Left hindlimb (tissue), 1 donor: ENCODE data around the gene FERMT1.
"Not testable (repeated sequence)": the region's sequence is repeated elsewhere in the genome, so short reads cannot be mapped to it uniquely, and the experiment has no call there.

Experiments
- DNase-seq: peaks from one replicate; pipeline ENCODE4 v3.0.0-alpha.2; 2018

FERMT1 gene

DNA sequence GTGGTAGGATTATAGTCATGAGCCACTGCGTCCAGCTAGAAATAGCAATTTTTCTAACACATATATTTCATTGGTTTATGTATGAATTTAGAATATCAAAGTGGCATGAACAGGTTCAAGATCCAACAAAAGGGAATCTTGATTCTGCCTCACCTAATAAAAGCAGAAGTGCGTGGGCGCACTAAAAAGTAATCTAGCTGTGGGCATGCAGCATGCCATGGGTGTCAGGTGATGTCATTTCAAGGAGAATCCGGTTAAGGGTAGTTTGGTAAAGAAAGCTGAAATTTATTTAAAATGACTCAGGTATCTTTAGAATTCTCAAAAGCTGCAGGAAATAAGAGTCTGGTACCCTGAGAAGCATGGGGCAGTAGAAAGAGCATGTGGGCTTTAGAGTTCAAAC is 86.6 kb downstream of the FERMT1 start:
- DNase-seq: no peak

DNA sequence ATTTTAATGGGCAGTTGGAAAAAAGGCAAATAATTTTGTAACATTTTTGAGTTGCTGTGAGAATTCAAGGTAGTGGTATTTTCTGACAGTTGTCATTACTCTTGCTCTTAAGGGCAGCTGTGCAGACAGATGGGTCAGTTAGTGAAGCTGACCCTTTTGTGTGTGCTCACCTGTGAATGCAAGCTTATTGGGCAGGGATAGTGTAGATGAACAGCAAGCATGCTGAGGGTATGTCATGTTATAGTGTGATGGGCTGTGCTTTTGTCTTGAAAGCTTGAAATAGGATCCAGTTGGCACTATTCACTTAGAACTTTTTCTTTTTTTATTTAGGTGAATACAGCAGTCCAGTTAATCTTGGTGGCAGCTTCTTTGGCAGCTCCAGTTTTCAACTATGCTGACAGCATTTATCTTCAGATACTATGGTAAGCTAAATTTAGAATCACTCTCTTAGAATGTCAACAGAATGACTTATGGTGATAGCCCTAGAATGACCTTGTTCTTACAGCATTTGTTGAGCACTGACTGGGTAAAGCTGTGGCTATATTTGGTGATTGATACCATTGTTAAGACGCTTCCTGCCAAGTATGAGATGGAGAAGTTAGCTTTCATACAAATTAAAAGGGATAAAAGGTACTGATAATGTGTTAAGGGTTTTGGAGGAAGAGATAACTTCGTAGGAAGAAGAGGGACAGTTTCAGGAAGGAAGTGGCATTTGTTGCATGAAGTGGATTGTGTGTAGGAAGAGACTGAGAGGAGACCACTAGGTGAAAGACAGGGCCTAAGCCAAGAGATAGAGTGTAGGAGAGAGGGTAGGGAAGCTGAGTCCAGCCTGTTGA is 88.5 kb downstream of the FERMT1 start:
- no peak for DNase-seq

DNA sequence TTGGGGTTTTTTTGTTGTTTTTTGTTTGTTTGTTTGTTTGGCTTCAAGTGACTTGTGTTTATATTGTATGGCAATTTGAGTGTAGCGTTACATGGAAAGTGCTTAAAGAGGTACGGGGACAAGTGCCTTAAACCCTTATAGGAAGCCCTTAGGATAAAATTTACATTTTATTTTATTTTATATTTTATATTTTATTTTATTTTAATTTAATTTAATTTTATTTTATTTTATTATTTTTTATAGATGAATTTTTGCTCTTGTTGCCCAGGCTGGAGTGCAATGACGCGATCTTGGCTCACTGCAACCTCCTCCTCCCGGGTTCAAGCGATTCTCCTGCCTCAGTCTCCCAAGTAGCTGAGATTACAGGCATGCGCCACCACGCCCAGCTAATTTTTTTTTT is 89.9 kb downstream of the FERMT1 start:
- DNase-seq: not testable (repeated sequence)

DNA sequence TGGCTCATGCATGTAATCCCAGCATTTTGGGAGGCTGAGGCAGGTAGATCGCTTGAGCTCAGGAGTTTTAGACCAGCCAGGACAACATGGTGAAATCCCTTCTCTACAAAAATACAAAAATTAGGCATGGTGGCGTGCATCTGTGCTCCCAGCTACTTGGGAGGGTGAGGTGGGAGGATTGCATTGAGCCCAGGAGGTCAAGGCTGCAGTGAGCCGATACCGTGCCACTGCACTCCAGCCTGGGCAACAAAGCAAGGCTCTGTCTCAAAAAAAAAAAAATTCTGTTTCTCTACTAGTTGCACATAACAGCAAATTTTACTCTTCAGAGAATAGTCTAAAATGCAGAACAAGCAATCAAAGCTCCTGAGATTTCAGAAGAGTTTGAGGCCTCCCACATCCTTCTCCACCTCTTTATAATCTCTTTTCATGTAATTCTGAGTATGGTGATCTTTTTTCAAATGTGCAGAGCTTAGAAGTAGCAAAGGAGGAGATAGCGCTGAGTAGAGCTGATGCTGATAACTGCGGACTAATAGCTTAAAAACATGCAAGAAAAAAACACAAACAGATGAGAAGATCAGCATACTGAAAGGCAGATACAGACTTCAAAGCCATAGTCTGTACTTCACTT is 92.3 kb downstream of the FERMT1 start:
- no peak for DNase-seq

DNA sequence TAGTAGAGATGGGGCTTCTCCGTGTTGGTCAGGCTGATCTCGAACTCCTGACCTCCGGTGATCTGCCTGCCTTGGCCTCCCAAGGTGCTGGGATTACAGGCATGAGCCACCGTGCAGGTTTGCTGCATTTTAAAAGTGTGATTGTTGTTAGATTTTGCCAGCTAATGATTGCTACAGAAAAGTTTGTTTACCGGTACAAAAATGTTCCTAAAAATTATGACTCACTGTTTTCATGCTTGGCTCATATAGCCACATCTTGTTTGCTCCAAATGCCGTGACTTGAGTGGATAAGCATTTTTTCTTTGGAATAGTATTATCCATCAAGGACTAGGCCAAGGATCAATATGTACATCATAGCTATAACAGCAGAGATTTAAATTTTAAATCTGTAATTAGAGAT is 93.3 kb downstream of the FERMT1 start:
- DNase-seq: no peak

DNA sequence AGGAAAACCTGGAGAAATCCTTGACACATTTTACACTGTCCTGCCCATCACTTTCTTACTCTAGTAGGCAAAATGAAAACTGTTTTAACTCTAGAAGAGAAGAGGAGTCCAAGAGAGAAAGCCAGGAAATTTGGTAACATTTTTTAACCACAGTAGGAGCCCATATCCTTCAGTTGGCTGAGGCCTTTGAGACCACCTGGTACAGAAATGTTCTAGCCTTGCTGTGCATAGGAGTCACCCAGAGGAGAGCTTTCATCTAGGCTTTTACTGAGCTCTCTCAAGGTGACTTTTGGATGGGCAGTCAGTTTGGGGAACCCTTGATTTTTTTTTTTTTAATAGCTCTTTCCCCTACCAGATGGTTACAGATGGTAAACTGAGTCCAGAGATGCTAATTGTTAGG is 94.0 kb downstream of the FERMT1 start:
- no peak for DNase-seq

DNA sequence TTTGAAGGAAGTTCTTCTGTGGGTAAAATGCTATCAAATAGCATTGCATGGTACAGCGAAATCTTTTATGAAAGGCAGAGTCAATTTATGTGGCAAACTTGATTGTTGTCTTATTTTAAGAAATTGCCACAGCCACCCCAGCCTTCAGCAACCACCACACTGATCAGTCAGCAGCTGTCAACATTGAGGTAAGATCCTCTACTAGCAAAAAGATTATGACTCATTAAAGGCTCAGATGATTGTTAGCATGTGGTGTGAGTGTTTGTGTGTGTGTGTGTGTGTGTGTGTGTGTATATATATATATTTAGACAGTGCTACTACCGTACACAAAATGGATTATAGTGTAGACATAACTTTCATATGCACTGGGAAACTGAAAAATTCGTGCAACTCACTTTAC is 96.8 kb downstream of the FERMT1 start:
- no peak for DNase-seq
